Measurements from ENCODE around the gene CACNB2.
A peak's percentile ranks its signal among the peaks of the same experiment; 100 is the strongest.

Gene CACNB2

GRCh38 chr10:18345308-18345707, 205.1 kb downstream of the CACNB2 start:
- no peak for DNase-seq

GRCh38 chr10:18350340-18350739, 210.1 kb downstream of the CACNB2 start:
- DNase-seq = no peak

GRCh38 chr10:18351421-18351820, 211.2 kb downstream of the CACNB2 start:
- DNase-seq = no peak

- no peak for DNase-seq
These were observed 212.0 kb downstream of the CACNB2 start for GRCh38 chr10:18352175-18352574.

- DNase-seq = no peak
These were observed 219.6 kb downstream of the CACNB2 start for GRCh38 chr10:18359812-18360211.

DNA sequence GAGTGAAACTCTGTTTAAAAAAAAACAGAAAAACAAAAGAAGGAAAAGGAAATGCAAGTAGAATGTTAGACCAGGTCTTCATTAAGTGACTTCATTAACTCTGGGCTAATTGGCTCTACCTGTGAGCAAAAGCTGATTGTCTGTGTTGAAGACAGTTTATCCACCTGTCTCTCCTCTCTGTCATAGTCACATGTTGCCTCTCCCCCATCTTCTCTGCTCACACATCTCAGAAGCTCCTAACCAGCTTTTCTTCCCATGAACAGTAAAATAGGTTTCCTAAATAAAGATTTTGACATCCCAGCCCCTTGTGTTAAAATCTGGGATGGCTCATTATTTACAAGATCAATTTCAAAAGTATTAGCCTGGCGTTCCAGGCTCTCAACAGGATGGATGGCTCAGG, 222.7 kb downstream of the CACNB2 start:
- no peak for DNase-seq

- peak; percentile 12 for DNase-seq
These were observed 225.0 kb downstream of the CACNB2 start for GRCh38 chr10:18364987-18365775.

DNA sequence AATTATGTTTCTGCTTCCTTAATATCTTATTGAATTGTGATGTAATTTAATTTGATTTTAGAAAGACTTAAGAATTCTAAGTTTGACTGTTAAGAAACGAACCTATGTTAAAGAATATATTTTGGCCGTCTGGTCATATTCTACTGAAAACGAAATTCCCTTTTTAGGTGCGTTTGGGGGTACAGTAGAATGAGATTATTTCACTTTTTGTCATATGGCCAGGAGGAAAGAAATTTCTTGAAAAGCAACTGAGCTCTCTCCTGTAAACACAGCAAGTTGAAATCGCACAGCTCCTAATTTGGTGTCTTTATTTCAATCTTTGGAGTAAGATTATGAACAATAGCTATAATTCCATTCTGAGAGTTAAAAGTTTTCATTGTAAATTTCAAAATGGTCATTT, 227.6 kb downstream of the CACNB2 start:
- no peak for DNase-seq

- DNase-seq = peak; percentile 42
These were observed 228.0 kb downstream of the CACNB2 start for GRCh38 chr10:18368273-18368672.

DNA sequence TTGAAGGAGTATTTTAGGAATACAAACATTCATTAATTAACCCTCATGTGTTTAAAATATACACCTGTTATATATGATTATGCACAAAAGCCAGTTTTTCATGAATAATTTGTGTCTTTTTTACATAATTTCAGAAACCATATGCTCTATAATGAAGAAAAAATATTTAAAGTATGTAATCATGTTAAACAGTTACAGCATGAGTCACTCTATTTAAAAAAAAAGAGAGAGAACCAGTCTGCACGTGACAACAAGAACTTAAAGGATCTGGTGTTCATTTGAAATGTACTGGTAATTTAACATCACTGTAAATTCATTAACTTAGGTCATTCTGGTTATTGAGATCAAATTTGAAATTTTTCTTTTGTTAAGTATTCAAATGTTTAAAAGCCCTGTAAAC, 228.5 kb downstream of the CACNB2 start:
- DNase-seq = peak; percentile 63

DNA sequence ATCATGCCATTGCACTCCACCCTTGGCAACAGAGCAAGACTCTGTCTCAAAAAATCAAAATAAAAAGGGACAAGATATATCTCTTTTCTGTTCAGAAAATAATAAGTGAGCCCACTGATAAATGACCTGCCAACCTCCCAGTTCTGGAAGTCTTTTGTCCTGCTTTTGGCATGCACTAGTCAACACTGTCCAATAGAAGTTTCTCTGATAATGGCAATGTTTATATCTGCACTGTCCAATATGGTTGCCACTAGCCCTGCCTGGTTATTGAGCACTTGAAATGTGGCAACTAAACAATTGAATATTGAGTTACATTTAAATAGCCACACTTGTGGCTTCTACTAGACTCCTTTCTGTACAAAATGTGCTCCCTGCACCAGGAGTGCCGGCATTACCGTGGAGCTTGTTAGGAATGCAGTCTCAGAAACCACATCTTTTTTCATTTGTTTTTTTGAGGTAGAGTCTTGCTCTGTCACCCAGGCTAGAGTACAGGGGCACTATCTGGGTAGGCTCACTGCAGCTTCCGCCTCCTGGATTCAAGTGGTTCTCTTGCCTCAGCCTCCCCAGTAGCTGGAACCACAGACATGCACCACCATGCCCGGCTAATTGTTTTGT, 229.7 kb downstream of the CACNB2 start:
- DNase-seq = no peak

- DNase-seq = no peak
These were observed 236.4 kb downstream of the CACNB2 start for GRCh38 chr10:18376650-18377049.

DNA sequence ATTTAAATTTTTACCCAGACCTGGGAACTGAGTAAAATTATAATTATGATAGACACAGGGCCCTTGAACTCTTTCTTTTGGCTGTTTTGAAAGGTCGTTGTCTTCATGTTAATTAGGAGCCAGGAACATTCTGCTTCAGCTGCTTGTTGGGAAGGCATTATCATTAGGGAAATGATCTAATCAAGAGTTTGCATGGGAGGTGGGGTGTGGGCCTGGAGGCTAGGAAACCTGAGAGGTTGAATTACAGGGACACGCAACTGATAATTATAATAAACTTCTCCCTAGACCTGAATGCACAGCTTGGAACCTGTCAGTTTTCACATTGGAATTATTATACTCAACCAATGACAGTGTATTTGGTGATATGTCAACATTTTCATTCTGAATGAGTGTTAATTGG, 237.7 kb downstream of the CACNB2 start:
- no peak for DNase-seq

GRCh38 chr10:18378766-18379165, 238.5 kb downstream of the CACNB2 start:
- no peak for DNase-seq

DNA sequence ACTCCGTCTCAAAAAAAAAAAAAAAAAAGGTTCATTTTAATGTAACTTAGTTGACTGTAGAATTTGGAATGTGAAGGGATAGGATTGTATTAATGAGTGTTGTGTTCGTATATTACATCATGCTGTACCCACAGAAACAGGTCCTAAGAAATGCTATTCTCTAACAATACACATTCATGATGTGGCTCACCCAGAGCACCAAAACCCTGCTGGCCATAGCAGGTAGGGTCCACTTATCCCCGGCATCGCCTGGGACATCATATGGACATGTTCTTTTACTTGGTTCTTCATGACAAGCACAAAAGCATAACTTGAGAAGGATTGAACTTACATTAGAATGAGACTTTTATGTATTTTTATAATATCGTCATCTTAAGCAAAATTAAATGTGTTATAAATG, 241.5 kb downstream of the CACNB2 start:
- DNase-seq = no peak

DNA sequence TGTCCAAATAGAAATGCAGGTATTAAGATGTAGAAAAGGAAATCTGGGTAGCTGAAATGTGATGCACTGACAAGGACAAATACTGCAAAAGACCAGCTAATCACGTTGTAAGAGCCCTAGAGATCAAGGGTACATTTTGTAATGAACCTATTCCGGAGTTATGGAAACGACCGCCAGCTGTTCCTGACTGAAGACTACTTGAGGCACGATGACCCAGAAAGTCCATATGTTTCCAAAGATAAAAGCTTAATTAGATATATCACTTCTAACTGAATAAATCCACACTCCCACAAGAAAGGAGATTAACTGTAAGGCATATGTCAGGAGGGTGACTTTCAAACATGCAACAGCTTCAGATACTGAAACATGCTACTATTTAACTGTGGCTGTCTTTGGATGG, 257.7 kb downstream of the CACNB2 start:
- no peak for DNase-seq

DNA sequence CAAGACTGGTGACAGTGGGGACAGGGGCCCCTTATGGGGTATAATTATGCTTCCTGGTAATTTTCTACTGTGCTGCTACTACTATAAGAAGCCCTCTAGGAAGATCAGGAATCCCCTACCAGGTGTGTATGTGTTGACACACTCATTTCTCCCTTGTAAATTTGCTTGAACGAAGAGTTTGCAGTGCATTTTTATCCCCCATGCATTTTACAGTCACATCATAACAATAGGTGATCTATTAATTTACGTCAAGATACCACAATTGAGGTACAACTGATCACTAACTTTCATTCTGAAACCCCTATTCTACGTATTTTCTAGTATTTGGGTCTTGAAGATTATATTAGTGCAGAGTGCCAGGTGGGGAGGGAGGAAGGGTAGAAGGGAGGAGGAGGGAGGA, 258.9 kb downstream of the CACNB2 start:
- DNase-seq = no peak

- DNase-seq = no peak
These were observed 260.1 kb downstream of the CACNB2 start for GRCh38 chr10:18400201-18400905.

GRCh38 chr10:18400906-18401245, 260.7 kb downstream of the CACNB2 start:
- no peak for DNase-seq

DNA sequence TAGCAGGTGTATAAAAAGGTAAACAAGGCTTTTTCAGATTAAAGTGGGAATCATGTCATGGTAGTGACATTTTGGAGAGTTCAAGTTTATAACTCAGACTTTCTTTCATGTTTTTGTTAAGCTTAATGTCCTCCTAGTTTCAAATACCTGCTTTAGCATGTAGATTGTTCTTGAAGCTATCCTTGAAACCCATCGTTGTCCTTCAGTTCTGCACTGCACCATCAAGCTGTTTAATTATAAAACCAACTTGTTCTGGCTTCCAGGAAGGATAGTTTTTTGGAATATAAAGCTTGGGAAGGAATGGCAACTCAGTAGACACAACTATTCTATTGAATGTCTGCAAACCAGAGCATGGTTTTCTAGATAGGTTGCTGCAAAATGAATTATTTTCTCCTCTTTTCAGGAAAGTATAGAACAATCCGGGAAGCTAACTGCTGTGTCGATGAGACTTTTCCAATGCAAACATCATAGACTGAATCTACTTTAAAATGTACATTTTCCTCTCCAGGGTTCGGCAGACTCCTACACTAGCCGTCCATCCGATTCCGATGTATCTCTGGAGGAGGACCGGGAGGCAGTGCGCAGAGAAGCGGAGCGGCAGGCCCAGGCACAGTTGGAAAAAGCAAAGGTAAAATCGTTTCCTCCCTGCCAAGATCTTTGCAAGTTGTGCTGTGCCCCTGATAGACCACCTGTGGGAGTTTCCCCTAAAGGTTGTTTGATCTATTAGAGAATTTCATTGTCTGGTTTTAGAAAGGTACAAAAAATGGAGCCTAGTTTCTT, 261.4 kb downstream of the CACNB2 start:
- no peak for DNase-seq

- peak; percentile 18 for DNase-seq
These were observed 262.6 kb downstream of the CACNB2 start for GRCh38 chr10:18402853-18403252.

GRCh38 chr10:18404530-18404929, 264.3 kb downstream of the CACNB2 start:
- no peak for DNase-seq

DNA sequence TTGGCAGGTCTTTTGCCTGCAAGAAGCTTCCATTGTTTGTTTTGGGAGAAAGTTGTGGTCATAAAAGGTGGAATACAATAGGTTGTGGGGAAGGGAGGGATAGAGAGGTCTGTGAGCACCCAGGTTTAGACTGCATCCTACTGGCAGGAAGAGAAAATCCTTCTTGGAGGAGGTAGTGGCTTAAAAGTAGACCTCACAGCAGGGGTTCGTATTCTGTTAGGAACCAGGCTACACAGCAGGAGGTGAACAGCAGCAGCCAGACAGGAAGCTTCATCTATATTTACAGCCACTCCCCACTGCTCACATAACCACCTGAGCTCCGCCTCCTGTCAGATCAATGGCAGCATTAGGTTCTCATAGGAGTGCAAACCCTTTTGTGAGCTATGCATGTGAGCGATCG, 265.9 kb downstream of the CACNB2 start:
- no peak for DNase-seq
